Adrenal gland (tissue), 12 donors: ENCODE data around the gene CDH12. TPM values are rescaled to one million over a fixed set of nuclear protein-coding genes. Genes with fewer than 3 reads are reported as not detected.

Experiments
- DNase-seq, 7 donors: peaks; one replicate each; pipeline ENCODE4 v3.0.0-alpha.2; 2019 to 2020
- H3K27ac ChIP-seq, 5 donors: fragments of 200-600 bp; sonication (generic) in 4 of 5; 1 replicate in 3 of 5; 2 replicates in 2 of 5; pipeline versions ENCODE4 v1.5.1 to v1.8.0; 2016 to 2020; ENCODE audit warnings: mild to moderate bottlenecking in 1 of 5
- H3K27me3 ChIP-seq: fragments of 200-600 bp; 2 replicates; pipeline ENCODE4 v1.8.0; 2021
- H3K36me3 ChIP-seq, 2 donors: fragments of 200-600 bp; replicated peaks in 1 of 2; 1 replicate in 1 of 2; 2 replicates in 1 of 2; pipeline versions ENCODE4 v1.5.1 to v1.8.0; 2018 to 2022
- H3K4me1 ChIP-seq, 2 donors: fragments of 200-600 bp; replicated peaks in 1 of 2; 1 replicate in 1 of 2; 2 replicates in 1 of 2; pipeline versions ENCODE4 v1.5.1 to v1.8.0; 2018 to 2021
- H3K4me3 ChIP-seq, 4 donors: fragments of 200-600 bp; sonication (generic) in 3 of 4; one replicate each; pipeline ENCODE4 v1.5.1; 2016 to 2018
- H3K9me3 ChIP-seq, 3 donors: fragments of 200-600 bp; sonication (generic) in 1 of 3; replicated peaks in 1 of 3; 1 replicate in 2 of 3; 2 replicates in 1 of 3; pipeline versions ENCODE4 v1.5.1 to v1.8.0; 2016 to 2021
- POLR2A ChIP-seq, 2 donors: fragments of 450-650 bp; IDR thresholded peaks; one replicate each; pipeline ENCODE4 v1.6.1; 2017; ENCODE audit warnings: antibody characterized with exemption in 2 of 2, mild to moderate bottlenecking in 2 of 2, moderate library complexity in 1 of 2
- WGBS, 4 donors: extraction: QIAGEN DNeasy Blood & Tissue Kit in 2 of 4; methylation state at CpG; one replicate each; pipeline versions ENCODE4 v1.1.5 to v1.1.7; 2013 to 2017; 5-methylcytosine and 5-hydroxymethylcytosine counted together
- intact Hi-C, 2 donors: fragments of 100-400 bp; cut with DNase I; formaldehyde crosslinking; loops; one replicate each; pipeline versions ENCODE4 v1.14.1 to v1.15.0; 2022 to 2023
- polyA plus RNA-seq, 3 donors: library from polyadenylated mRNA; stranded (reverse); fragments of 200-250 nt in 2 of 3; fragments of 350-450 nt in 1 of 3; fragmentation: Illumina TruSeq in 1 of 3; extraction: RNeasy Lipid Tissue Mini Kit (QIAGEN cat#74804) in 1 of 3; gene quantifications; one replicate each; pipeline ENCODE4 v1.2.3, GENCODE V29; 2013 to 2014
- total RNA-seq, 9 donors: library from RNA; depleted of rRNA in 4 of 9; stranded (reverse); fragments of >200 nt in 4 of 9; fragments of 120-200 nt in 1 of 9; fragmentation: NEBNext Ultra II Directional in 1 of 9; extraction: Animal tissue kit (Norgen Biotek cat#: 25700) in 1 of 9; gene quantifications; one replicate each; pipeline versions ENCODE4 v1.1.0 to v1.2.4, GENCODE V29; 2013 to 2023
- TF ChIP-seq, protein P1 (sequence below), 6 experiments: fragments of 450-650 bp in 4 of 6; fragments of 200-600 bp in 2 of 6; sonication (generic) in 1 of 6; IDR thresholded peaks; 1 replicate in 5 of 6; 2 replicates in 1 of 6; pipeline versions ENCODE4 v1.5.1 to v1.8.0; 2016 to 2021; ENCODE audit warnings: antibody characterized with exemption in 6 of 6, mild to moderate bottlenecking in 2 of 6, moderate library complexity in 1 of 6
- donor health status: healthy with polysubstance abuse.
- donor health status: Bipolar disorder and iron deficiency.
- donor health status: DM: yes; HTN: yes; CAD: no.
- donor health status: DM: no; HTN: no; CAD: no.
- donor health status: DM: no; HTN: no; CAD: no.
- donor health status: DM: yes; HTN: yes; CAD: no.

CDH12 gene
- total and polyA plus RNA-seq, 12 donors: 0.80 to 16.5 (median 7.8) TPM

- 69 to 76% (median 72%) methylated on average over 2 of the region's 2 CpGs for WGBS, 4 donors
- intact Hi-C loops: no loop called here
These were observed 799.9 kb downstream of the CDH12 start for GRCh38 chr5:22053195-22053594.

GRCh38 chr5:22051881-22052280 is 801.3 kb downstream of the CDH12 start:
- no peaks in the 10 kb centered on the region for H3K36me3 ChIP-seq
- no peak overlapping the region for H3K4me3 ChIP-seq
- WGBS, 4 donors: 69 to 84% (median 76%) methylated on average over 1 of the region's 1 CpG
- intact Hi-C loops: no loop called here
- H3K27me3 ChIP-seq: no peaks in the 10 kb centered on the region
- no peak for TF ChIP-seq POLR2A (IDR thresholded peaks at IDR 0.05)
- TF ChIP-seq, protein P1, sequence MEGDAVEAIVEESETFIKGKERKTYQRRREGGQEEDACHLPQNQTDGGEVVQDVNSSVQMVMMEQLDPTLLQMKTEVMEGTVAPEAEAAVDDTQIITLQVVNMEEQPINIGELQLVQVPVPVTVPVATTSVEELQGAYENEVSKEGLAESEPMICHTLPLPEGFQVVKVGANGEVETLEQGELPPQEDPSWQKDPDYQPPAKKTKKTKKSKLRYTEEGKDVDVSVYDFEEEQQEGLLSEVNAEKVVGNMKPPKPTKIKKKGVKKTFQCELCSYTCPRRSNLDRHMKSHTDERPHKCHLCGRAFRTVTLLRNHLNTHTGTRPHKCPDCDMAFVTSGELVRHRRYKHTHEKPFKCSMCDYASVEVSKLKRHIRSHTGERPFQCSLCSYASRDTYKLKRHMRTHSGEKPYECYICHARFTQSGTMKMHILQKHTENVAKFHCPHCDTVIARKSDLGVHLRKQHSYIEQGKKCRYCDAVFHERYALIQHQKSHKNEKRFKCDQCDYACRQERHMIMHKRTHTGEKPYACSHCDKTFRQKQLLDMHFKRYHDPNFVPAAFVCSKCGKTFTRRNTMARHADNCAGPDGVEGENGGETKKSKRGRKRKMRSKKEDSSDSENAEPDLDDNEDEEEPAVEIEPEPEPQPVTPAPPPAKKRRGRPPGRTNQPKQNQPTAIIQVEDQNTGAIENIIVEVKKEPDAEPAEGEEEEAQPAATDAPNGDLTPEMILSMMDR (IDR thresholded peaks at IDR 0.05): no peak
- DNase-seq: no peak
- no peaks in the 10 kb centered on the region for H3K9me3 ChIP-seq
- H3K4me1 ChIP-seq: no peaks in the 10 kb centered on the region
- no peak overlapping the region for H3K27ac ChIP-seq

More at GRCh38 chr5:22053195-22053594, 799.9 kb downstream of the CDH12 start:
- TF ChIP-seq, protein P1 (IDR thresholded peaks at IDR 0.05): no peak
- no peak for TF ChIP-seq POLR2A (IDR thresholded peaks at IDR 0.05)
- no peak for DNase-seq
- Histone ChIP-seq H3K9me3 (no peaks in the 10 kb centered on the region), H3K4me3 (no peak overlapping the region), H3K27ac (no peak overlapping the region), H3K36me3 (no peaks in the 10 kb centered on the region), H3K4me1 (no peaks in the 10 kb centered on the region), H3K27me3 (no peaks in the 10 kb centered on the region)

DNA sequence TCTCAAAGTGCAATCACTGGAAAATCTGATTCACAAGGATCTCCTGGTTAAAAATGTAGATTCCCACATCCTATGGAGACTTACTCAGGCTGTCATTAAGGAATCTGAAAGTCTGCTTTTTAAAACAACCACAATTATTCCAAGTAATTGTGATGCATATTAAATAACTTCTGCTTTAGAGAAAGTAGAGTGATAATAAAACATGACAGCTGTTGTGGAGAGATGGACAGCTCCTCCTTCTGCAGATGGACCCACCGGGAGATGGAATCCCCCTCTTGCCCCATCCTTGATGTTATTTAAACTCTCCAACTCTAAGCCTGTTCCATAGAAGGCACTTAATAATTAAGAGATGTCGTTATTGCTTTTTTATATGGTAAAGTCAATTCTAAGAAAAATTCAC is 802.2 kb downstream of the CDH12 start:
- 79 to 85% (median 81%) methylated on average over 2 of the region's 2 CpGs for WGBS, 4 donors
- intact Hi-C loops: no loop called here

GRCh38 chr5:22044229-22044628 is 808.9 kb downstream of the CDH12 start:
- H3K4me3 ChIP-seq: no peak overlapping the region

More for the DNA sequence above, 802.2 kb downstream of the CDH12 start:
- H3K4me1 ChIP-seq: no peaks in the 10 kb centered on the region
- H3K9me3 ChIP-seq: no peaks in the 10 kb centered on the region
- H3K27ac ChIP-seq: no peak overlapping the region
- no peak overlapping the region for H3K4me3 ChIP-seq
- H3K36me3 ChIP-seq: no peaks in the 10 kb centered on the region
- no peaks in the 10 kb centered on the region for H3K27me3 ChIP-seq
- DNase-seq: no peak
- TF ChIP-seq, protein P1 (IDR thresholded peaks at IDR 0.05): no peak
- no peak for TF ChIP-seq POLR2A (IDR thresholded peaks at IDR 0.05)

More at GRCh38 chr5:22044229-22044628, 808.9 kb downstream of the CDH12 start:
- no peaks in the 10 kb centered on the region for H3K27me3 ChIP-seq
- intact Hi-C loops: no loop called here
- TF ChIP-seq, protein P1 (IDR thresholded peaks at IDR 0.05): no peak
- no peak for TF ChIP-seq POLR2A (IDR thresholded peaks at IDR 0.05)
- H3K27ac ChIP-seq: no peak overlapping the region
- no peaks in the 10 kb centered on the region for H3K9me3 ChIP-seq
- H3K4me1 ChIP-seq: no peaks in the 10 kb centered on the region
- no peak for DNase-seq
- H3K36me3 ChIP-seq: no peaks in the 10 kb centered on the region
